HepG2 (cell line): ENCODE results near the gene SLC50A1. TPM values are rescaled to one million over a fixed set of nuclear protein-coding genes. Genes with fewer than 3 reads are reported as not detected.

Source experiments
- GATAD2A ChIP-seq: IDR thresholded peaks from 2 replicates; pipeline ENCODE4 v1.6.1; 2016
- HMGXB3 ChIP-seq: sonication (generic); formaldehyde crosslinking; IDR thresholded peaks from 2 replicates; pipeline ENCODE4 v1.4.0; 2020; ENCODE audit warnings: missing genetic modification reagents, borderline replicate concordance
- KMT2B ChIP-seq: IDR thresholded peaks from 2 replicates; pipeline ENCODE4 v1.6.1; 2016; ENCODE audit warnings: missing genetic modification reagents, missing compliant biosample characterization
- POGZ ChIP-seq: sonication (generic); formaldehyde crosslinking; IDR thresholded peaks from 2 replicates; pipeline ENCODE4 v1.4.0; 2020; ENCODE audit warnings: mild to moderate bottlenecking, missing genetic modification reagents
- TEAD3 ChIP-seq: optimal IDR thresholded peaks from 2 replicates; pipeline ENCODE3; 2016; ENCODE audit warnings: borderline replicate concordance
- ZNF256 ChIP-seq: sonication (generic); formaldehyde crosslinking; conservative IDR thresholded peaks from 2 replicates; pipeline ENCODE4 v1.4.0; 2020; ENCODE audit warnings: missing genetic modification reagents
- ZNF318 ChIP-seq: sonication (generic); formaldehyde crosslinking; IDR thresholded peaks from 2 replicates; pipeline ENCODE4 v1.4.0; 2020; ENCODE audit warnings: mild to moderate bottlenecking, missing genetic modification reagents
- ZNF430 ChIP-seq: sonication (generic); formaldehyde crosslinking; IDR thresholded peaks from 2 replicates; pipeline ENCODE4 v1.9.0; 2021; ENCODE audit warnings: mild to moderate bottlenecking, missing genetic modification reagents
- ZNF619 ChIP-seq: sonication (generic); formaldehyde crosslinking; IDR thresholded peaks from 2 replicates; pipeline ENCODE4 v1.4.0; 2020; ENCODE audit warnings: mild to moderate bottlenecking, missing genetic modification reagents
- polyA plus RNA-seq, 8 experiments: library from polyadenylated mRNA; depleted of rRNA in 3 of 8; stranded (reverse) in 7 of 8; unstranded in 1 of 8; fragments of >200 nt; fragmentation: Illumina TruSeq in 4 of 8; extraction: Trizol in 4 of 8; gene quantifications; 2 replicates each; pipeline versions ENCODE4 v1.2.1 to v1.2.3, GENCODE V29; 2011 to 2016; ENCODE audit warnings: low read depth in 4 of 8, missing spikeins in 1 of 8, mixed read lengths in 1 of 8; ENCODE audit not compliant: insufficient read depth in 1 of 8
- total RNA-seq, 5 experiments: library from RNA; depleted of rRNA; stranded (reverse); fragments of >200 nt; fragmentation: Illumina TruSeq; extraction: Trizol; gene quantifications; 2 replicates each; pipeline ENCODE4 v1.2.3, GENCODE V29; 2016; ENCODE audit warnings: low read depth in 1 of 5
- TF ChIP-seq, protein P1 (sequence below): IDR thresholded peaks from 2 replicates; pipeline ENCODE4 v1.6.1; 2016; ENCODE audit warnings: control low read depth

SLC50A1 gene
- total and polyA plus RNA-seq, 2 of the 13 experiments (the other 11 are each of a cell fraction or from before 2014, with no cell fraction given), result 22.5 to 46.8 TPM

- peak; percentile 74 for TF ChIP-seq ZNF318 (CRISPR knock-in tag)
- TF ChIP-seq ZNF256 (CRISPR knock-in tag), result 0 out of 2 replicates have a peak, but pooled peaks have one; percentile 69
- TF ChIP-seq ZNF619, result 0 out of 2 replicates have a peak, but pooled peaks have one; percentile 43
- no peak for TF ChIP-seq TEAD3 (CRISPR knock-in tag)
- TF ChIP-seq, protein P1, sequence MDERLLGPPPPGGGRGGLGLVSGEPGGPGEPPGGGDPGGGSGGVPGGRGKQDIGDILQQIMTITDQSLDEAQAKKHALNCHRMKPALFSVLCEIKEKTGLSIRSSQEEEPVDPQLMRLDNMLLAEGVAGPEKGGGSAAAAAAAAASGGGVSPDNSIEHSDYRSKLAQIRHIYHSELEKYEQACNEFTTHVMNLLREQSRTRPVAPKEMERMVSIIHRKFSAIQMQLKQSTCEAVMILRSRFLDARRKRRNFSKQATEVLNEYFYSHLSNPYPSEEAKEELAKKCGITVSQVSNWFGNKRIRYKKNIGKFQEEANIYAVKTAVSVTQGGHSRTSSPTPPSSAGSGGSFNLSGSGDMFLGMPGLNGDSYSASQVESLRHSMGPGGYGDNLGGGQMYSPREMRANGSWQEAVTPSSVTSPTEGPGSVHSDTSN, result no peak
- 0 out of 2 replicates have a peak, but pooled peaks have one; percentile 4 for TF ChIP-seq GATAD2A (CRISPR knock-in tag)
- TF ChIP-seq HMGXB3 (CRISPR knock-in tag), result peak; percentile 42; the same call in 1 of the 2 replicates
- peak; percentile 64 for TF ChIP-seq ZNF430 (CRISPR knock-in tag)
- 0 out of 2 replicates have a peak, but pooled peaks have one; percentile 15 for TF ChIP-seq KMT2B
- peak; percentile 57; the same call in 1 of the 2 replicates for TF ChIP-seq POGZ (CRISPR knock-in tag)
Observed at GRCh38 chr1:155135415-155136028, at the start of gene SLC50A1 (continued).
